GM19099 (cell line): ENCODE results near the gene OARD1.

Experiments used
- POLR2A ChIP-seq: IDR thresholded peaks from 3 replicates; pipeline ENCODE4 v1.6.1; 2011; ENCODE audit warnings: low read depth; ENCODE audit not compliant: insufficient read length; ENCODE audit errors: extremely low read depth

Gene OARD1

GRCh38 chr6:41040940-41041536, 31.1 kb downstream of the OARD1 start:
- no peak for TF ChIP-seq POLR2A

GRCh38 chr6:41040101-41040939, 31.8 kb downstream of the OARD1 start:
- TF ChIP-seq POLR2A: no peak

GRCh38 chr6:41039060-41039998, 32.8 kb downstream of the OARD1 start, which contains the start of gene UNC5CL:
TSS of gene UNC5CL (minus strand) at chr6:41039221. CDS start at chr6:41035074, 4,147 bp downstream.
- TF ChIP-seq POLR2A: no peak

GRCh38 chr6:41038205-41038604, 34.0 kb downstream of the OARD1 start:
- TF ChIP-seq POLR2A: no peak

- no peak for TF ChIP-seq POLR2A
Measured at GRCh38 chr6:41037107-41037900, 34.9 kb downstream of the OARD1 start.

GRCh38 chr6:41036601-41037000, 35.6 kb downstream of the OARD1 start:
- no peak for TF ChIP-seq POLR2A

GRCh38 chr6:41036186-41036585, 36.0 kb downstream of the OARD1 start:
- TF ChIP-seq POLR2A: no peak

- TF ChIP-seq POLR2A: no peak
Measured at GRCh38 chr6:41033776-41034175, 38.4 kb downstream of the OARD1 start.

- no peak for TF ChIP-seq POLR2A
Measured at GRCh38 chr6:41032830-41033229, 39.3 kb downstream of the OARD1 start.

GRCh38 chr6:41028561-41029412, 43.4 kb downstream of the OARD1 start:
- no peak for TF ChIP-seq POLR2A

- peak; percentile 52 for TF ChIP-seq POLR2A
Measured at GRCh38 chr6:41027799-41028560, 44.2 kb downstream of the OARD1 start.

GRCh38 chr6:41027241-41027640, 44.9 kb downstream of the OARD1 start:
- no peak for TF ChIP-seq POLR2A
